Measurements from ENCODE around the gene TMEM141.
"Not testable (repeated sequence)": the region's sequence is repeated elsewhere in the genome, so short reads cannot be mapped to it uniquely, and the experiment has no call there.

Gene TMEM141

GRCh38 chr9:136774416-136775045 is 16.6 kb upstream of the TMEM141 start:
- DNase-seq, result no peak

- no peak for DNase-seq
Observed at GRCh38 chr9:136775191-136775590, 16.0 kb upstream of the TMEM141 start.

GRCh38 chr9:136776947-136777346 is 14.2 kb upstream of the TMEM141 start:
- DNase-seq, result no peak

- no peak for DNase-seq
Observed at GRCh38 chr9:136777359-136777758, 13.8 kb upstream of the TMEM141 start.

- no peak for DNase-seq
Observed at GRCh38 chr9:136779808-136780207, 11.3 kb upstream of the TMEM141 start.

GRCh38 chr9:136782452-136782851 is 8.7 kb upstream of the TMEM141 start:
- no peak for DNase-seq

- peak; percentile 75 for DNase-seq
Observed at GRCh38 chr9:136784249-136784996, 6.7 kb upstream of the TMEM141 start.

- DNase-seq, result peak; percentile 91
Observed at GRCh38 chr9:136784997-136785361, 6.2 kb upstream of the TMEM141 start.

- peak; percentile 57 for DNase-seq
Observed at GRCh38 chr9:136785565-136786355, 5.4 kb upstream of the TMEM141 start.

- no peak for DNase-seq
Observed at GRCh38 chr9:136786451-136786850, 4.7 kb upstream of the TMEM141 start.

- DNase-seq, result not testable (repeated sequence)
Observed at GRCh38 chr9:136786983-136787382, 4.2 kb upstream of the TMEM141 start.

- DNase-seq, result peak; percentile 92
Observed at GRCh38 chr9:136787690-136788400, 3.3 kb upstream of the TMEM141 start.

- DNase-seq, result peak; percentile 80
Observed at GRCh38 chr9:136788644-136789522, 2.3 kb upstream of the TMEM141 start.

- DNase-seq, result peak; percentile 46
Observed at GRCh38 chr9:136789523-136789937, 1.6 kb upstream of the TMEM141 start.

- DNase-seq, result peak; percentile 69
Observed at GRCh38 chr9:136791516-136792276, 552 bp downstream of the TMEM141 start.

- DNase-seq, result peak; percentile 66
Observed at GRCh38 chr9:136792321-136793085, 1.4 kb downstream of the TMEM141 start.

GRCh38 chr9:136793086-136793946 is 2.2 kb downstream of the TMEM141 start:
- peak; percentile 81 for DNase-seq

GRCh38 chr9:136794281-136794999 is 3.3 kb downstream of the TMEM141 start:
- no peak for DNase-seq

GRCh38 chr9:136795000-136795348 is 3.8 kb downstream of the TMEM141 start:
- no peak for DNase-seq

Data from hematopoietic multipotent progenitor cell treated with erythropoietin and hydrocortisone succinate and interleukin-3 and kit ligand, for 8 days (in vitro differentiated cells).